H1 (cell line): ENCODE data around the gene VPS37D. TPM values are rescaled to one million over a fixed set of nuclear protein-coding genes. Genes with fewer than 3 reads are reported as not detected.

Experiments
- CTCF ChIA-PET: fragments of 300-600 bp; sonication (Branson Sonifier 250); formaldehyde crosslinking; loops from one replicate; lab custom pipeline; 2021; ENCODE audit not compliant: partially characterized antibody; lab: Charles Lee
- POLR2A ChIA-PET: fragments of 300-600 bp; sonication (Branson Sonifier 250); formaldehyde crosslinking; loops from one replicate; lab custom pipeline; 2021; ENCODE audit warnings: inconsistent platforms; ENCODE audit not compliant: partially characterized antibody; lab: Charles Lee
- DNase-seq, 2 experiments: peaks; one replicate each; pipeline versions ENCODE4 v3.0.0 to v3.0.0-alpha.2; 2010 to 2022; ENCODE audit warnings: low spot score in 2 of 2, low read depth in 1 of 2, mixed read lengths in 1 of 2
- FAIRE-seq: peaks from 2 replicates; lab custom pipeline; 2011; peaks lifted over from hg19 to GRCh38; lab: Jason Lieb, UNC
- H2AFZ ChIP-seq: 2 replicates; pipeline ENCODE4 v1.8.1; 2012; ENCODE audit warnings: low read length, inconsistent platforms
- H2AK5ac ChIP-seq: 2 replicates; pipeline ENCODE4 v1.6.1; 2013; ENCODE audit warnings: low read depth, low read length
- H2BK120ac ChIP-seq: replicated peaks from 2 replicates; pipeline ENCODE3; 2013; ENCODE audit warnings: low read depth, low read length, inconsistent platforms
- H2BK12ac ChIP-seq: 2 replicates; pipeline ENCODE4 v1.6.1; 2013; ENCODE audit warnings: low read depth, low read length
- H2BK15ac ChIP-seq: 2 replicates; pipeline ENCODE4 v1.6.1; 2013; ENCODE audit warnings: low read length
- H2BK20ac ChIP-seq: 2 replicates; pipeline ENCODE4 v1.6.1; 2013; ENCODE audit warnings: low read length
- H2BK5ac ChIP-seq: 2 replicates; pipeline ENCODE4 v1.6.1; 2013; ENCODE audit warnings: low read depth, low read length
- H3K14ac ChIP-seq: 2 replicates; pipeline ENCODE4 v1.6.1; 2013; ENCODE audit warnings: inconsistent platforms; ENCODE audit not compliant: insufficient read length
- H3K18ac ChIP-seq: 2 replicates; pipeline ENCODE4 v1.6.1; 2013; ENCODE audit warnings: low read length; ENCODE audit errors: extremely low read depth
- H3K23ac ChIP-seq: 2 replicates; pipeline ENCODE4 v1.6.1; 2013; ENCODE audit warnings: inconsistent platforms; ENCODE audit not compliant: insufficient read length
- H3K23me2 ChIP-seq: 2 replicates; pipeline ENCODE4 v1.6.1; 2013; ENCODE audit warnings: low read depth, low read length
- H3K27ac ChIP-seq: 2 replicates; pipeline ENCODE4 v1.6.1; 2011; ENCODE audit warnings: low read depth, low read length, inconsistent platforms
- H3K27me3 ChIP-seq, 4 experiments: replicated peaks in 1 of 4; 1 replicate in 1 of 4; 2 replicates in 3 of 4; pipeline versions ENCODE4 v1.6.1 to v1.8.1; 2011 to 2013; ENCODE audit warnings: low read length in 3 of 4, mild to moderate bottlenecking in 3 of 4, inconsistent platforms in 2 of 4, mixed read lengths in 2 of 4, moderate library complexity in 1 of 4; ENCODE audit not compliant: control insufficient read depth in 3 of 4, insufficient read depth in 3 of 4; ENCODE audit errors: extremely low read depth in 1 of 4
- H3K36me3 ChIP-seq, 4 experiments: 2 replicates each; pipeline versions ENCODE4 v1.6.1 to v1.8.1; 2011 to 2013; ENCODE audit warnings: mild to moderate bottlenecking in 4 of 4, low read length in 3 of 4, moderate library complexity in 2 of 4, control low read depth in 1 of 4, inconsistent platforms in 1 of 4; ENCODE audit not compliant: insufficient read depth in 4 of 4, control insufficient read depth in 2 of 4
- H3K4ac ChIP-seq: replicated peaks from 2 replicates; pipeline ENCODE3; 2013; ENCODE audit warnings: low read length, low read depth, mixed read lengths, inconsistent platforms; ENCODE audit not compliant: insufficient read length
- H3K4me1 ChIP-seq, 4 experiments: replicated peaks in 1 of 4; 1 replicate in 1 of 4; 2 replicates in 3 of 4; pipeline versions ENCODE4 v1.6.1 to v1.8.1; 2011 to 2013; ENCODE audit warnings: low read length in 3 of 4, inconsistent platforms in 2 of 4, mixed read lengths in 1 of 4; ENCODE audit not compliant: insufficient read depth in 4 of 4, control insufficient read depth in 3 of 4
- H3K4me2 ChIP-seq, 2 experiments: 2 replicates each; pipeline versions ENCODE4 v1.6.1 to v1.8.1; 2011 to 2013; ENCODE audit warnings: low read depth in 2 of 2, low read length in 2 of 2, control low read depth in 1 of 2, inconsistent platforms in 1 of 2, mild to moderate bottlenecking in 1 of 2; ENCODE audit not compliant: insufficient read depth in 1 of 2
- H3K4me3 ChIP-seq, 4 experiments: fragments of 200-600, 300-600 bp in 1 of 4; sonication (generic), shearing (Covaris generic), sonication (Bioruptor Twin) in 1 of 4; 2 replicates each; pipeline versions ENCODE4 v1.5.1 to v1.8.1; 2011 to 2016; ENCODE audit warnings: low read length in 4 of 4, low read depth in 3 of 4, control low read depth in 2 of 4, inconsistent platforms in 2 of 4, mild to moderate bottlenecking in 2 of 4, mixed read lengths in 1 of 4, moderate library complexity in 1 of 4; ENCODE audit not compliant: insufficient read depth in 2 of 4; ENCODE audit errors: extremely low read depth in 1 of 4
- H3K56ac ChIP-seq: replicated peaks from 2 replicates; pipeline ENCODE3; 2013; ENCODE audit warnings: low read depth, mild to moderate bottlenecking, mixed read lengths, low read length, inconsistent platforms; ENCODE audit not compliant: insufficient read length
- H3K79me1 ChIP-seq: 2 replicates; pipeline ENCODE4 v1.6.1; 2013; ENCODE audit warnings: low read depth, low read length, control low read depth
- H3K79me2 ChIP-seq, 2 experiments: 2 replicates each; pipeline versions ENCODE4 v1.6.1 to v1.8.1; 2012 to 2013; ENCODE audit warnings: low read length in 2 of 2, mild to moderate bottlenecking in 2 of 2, inconsistent platforms in 1 of 2; ENCODE audit not compliant: insufficient read depth in 2 of 2, control insufficient read depth in 1 of 2
- H3K9ac ChIP-seq, 4 experiments: replicated peaks in 1 of 4; 1 replicate in 1 of 4; 2 replicates in 3 of 4; pipeline versions ENCODE4 v1.6.1 to v1.8.1; 2011 to 2013; ENCODE audit warnings: low read depth in 3 of 4, low read length in 3 of 4, control low read depth in 2 of 4, mild to moderate bottlenecking in 2 of 4, moderate library complexity in 2 of 4, inconsistent platforms in 1 of 4; ENCODE audit errors: extremely low read depth in 1 of 4
- H3K9me3 ChIP-seq, 2 experiments: 2 replicates each; pipeline versions ENCODE4 v1.6.1 to v1.8.1; 2012 to 2013; ENCODE audit warnings: mild to moderate bottlenecking in 2 of 2, moderate library complexity in 2 of 2, control low read depth in 1 of 2, inconsistent platforms in 1 of 2, low read depth in 1 of 2, low read length in 1 of 2, mixed read lengths in 1 of 2; ENCODE audit not compliant: insufficient read depth in 2 of 2
- H4K20me1 ChIP-seq, 2 experiments: replicated peaks in 1 of 2; 2 replicates each; pipeline versions ENCODE3 to v1.8.1; 2011 to 2013; ENCODE audit warnings: inconsistent platforms in 2 of 2, low read length in 2 of 2, mild to moderate bottlenecking in 1 of 2; ENCODE audit not compliant: insufficient read depth in 2 of 2, control insufficient read depth in 1 of 2
- H4K5ac ChIP-seq: 2 replicates; pipeline ENCODE4 v1.6.1; 2013; ENCODE audit warnings: low read length, low read depth, mixed read lengths, inconsistent platforms; ENCODE audit not compliant: insufficient read length
- H4K8ac ChIP-seq: 2 replicates; pipeline ENCODE4 v1.8.0; 2013; ENCODE audit warnings: mild to moderate bottlenecking, moderate library complexity, low read length, inconsistent platforms; ENCODE audit not compliant: insufficient read depth; ENCODE audit errors: extremely low read depth
- H4K91ac ChIP-seq: replicated peaks from 2 replicates; pipeline ENCODE3; 2013; ENCODE audit warnings: low read length, mixed read lengths, inconsistent platforms; ENCODE audit not compliant: insufficient read length
- BRCA1 ChIP-seq: IDR thresholded peaks from 2 replicates; pipeline ENCODE4 v1.6.1; 2012; ENCODE audit warnings: low read depth, low read length, improper control_type of control experiment
- GABPA ChIP-seq: IDR thresholded peaks from 2 replicates; pipeline ENCODE4 v1.6.1; 2011; ENCODE audit warnings: mild to moderate bottlenecking, low read length, moderate library complexity, borderline replicate concordance; ENCODE audit not compliant: insufficient read depth
- KDM5A ChIP-seq: fragments of 200-600 bp; IDR thresholded peaks from 2 replicates; pipeline ENCODE4 v1.7.1; 2012; ENCODE audit warnings: mild to moderate bottlenecking, low read length, inconsistent platforms, mixed read lengths
- POLR2A ChIP-seq, 2 experiments: IDR thresholded peaks; 1 replicate in 1 of 2; 2 replicates in 1 of 2; pipeline ENCODE4 v1.6.1; 2011; ENCODE audit warnings: low read depth in 2 of 2, low read length in 2 of 2, mild to moderate bottlenecking in 2 of 2; ENCODE audit errors: control extremely low read depth in 1 of 2
- SP2 ChIP-seq: IDR thresholded peaks from 2 replicates; pipeline ENCODE4 v1.6.1; 2012; ENCODE audit warnings: mild to moderate bottlenecking, low read length, inconsistent platforms
- WGBS, 2 experiments: shearing (Covaris generic) in 1 of 2; methylation state at CpG; one replicate each; pipeline versions ENCODE4 v1.1.6 to v1.1.7; 2013 to 2015; ENCODE audit warnings: low lambda C conversion rate in 2 of 2, mixed read lengths in 2 of 2, inconsistent platforms in 1 of 2, low coverage in 1 of 2, missing lambda C conversion rate in 1 of 2; ENCODE audit not compliant: insufficient replicate concordance in 2 of 2, insufficient coverage in 1 of 2, insufficient read length in 1 of 2; ENCODE audit errors: extremely low coverage in 1 of 2, missing lambda C conversion rate in 1 of 2; 5-methylcytosine and 5-hydroxymethylcytosine counted together
- polyA plus RNA-seq, 7 experiments: library from polyadenylated mRNA; depleted of rRNA in 3 of 7; stranded (reverse) in 5 of 7; unstranded in 2 of 7; fragments of >200 nt in 5 of 7; fragments of 200-250 nt in 2 of 7; gene quantifications; 1 replicate in 5 of 7; 2 replicates in 1 of 7; 4 replicates in 1 of 7; pipeline versions ENCODE4 v1.2.1 to v1.2.3, GENCODE V29; 2011 to 2013; ENCODE audit warnings: missing spikeins in 2 of 7, mixed read lengths in 2 of 7
- total RNA-seq: library from RNA; stranded (reverse); fragmentation: NEBNext Ultra II Directional; extraction: Animal tissue kit (Norgen Biotek cat#: 25700); gene quantifications from 2 replicates; pipeline ENCODE4 v1.2.1, GENCODE V29; 2021

VPS37D gene
- total and polyA plus RNA-seq, 2 of the 8 experiments (the other 6 are each of a cell fraction or from before 2014, with no cell fraction given), result 3.4 to 5.0 TPM

DNA sequence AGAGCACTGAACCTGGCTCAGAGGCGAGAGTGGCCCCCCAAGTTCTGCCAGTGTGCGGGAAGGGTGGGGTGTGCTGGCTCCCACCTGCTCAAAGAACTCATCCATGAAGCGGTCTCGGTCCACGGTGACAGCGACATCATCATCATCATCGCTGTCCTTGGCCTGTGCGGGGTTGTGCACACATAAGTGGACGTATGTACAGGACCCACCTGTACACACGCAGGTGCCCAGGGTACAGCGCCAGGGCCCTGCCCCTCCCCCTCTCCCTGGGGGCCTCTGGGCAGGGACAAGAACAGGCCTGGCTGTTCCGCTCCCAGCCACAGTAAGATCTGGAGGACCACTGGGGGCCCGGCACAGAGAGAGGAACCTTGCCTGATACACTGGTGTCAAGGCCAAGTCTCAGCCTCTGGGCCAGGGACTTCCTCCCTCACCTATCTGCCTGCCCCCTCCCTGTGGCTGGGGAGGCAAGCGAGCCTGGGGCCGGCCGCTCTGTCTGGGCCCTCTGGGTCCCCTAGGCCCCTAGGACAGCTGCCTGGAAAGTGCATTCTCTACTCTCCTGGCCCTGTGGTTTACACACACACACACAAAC, 41.4 kb downstream of the VPS37D start:
- ChIA-PET CTCF (interaction anchor here (1.0 to 9.7 kb wide), 5 partner anchors 8 to 102 kb away, joined by 3 to 130 read pairs (median 4); no protein-coding TSS in a partner anchor), POLR2A (interaction anchor here (0.7 to 2.4 kb wide), 4 partner anchors 8 to 88 kb away, joined by 3 to 7 read pairs (median 4); no protein-coding TSS in a partner anchor)
- Histone ChIP-seq H3K36me3 (no peaks in the 10 kb centered on the region), H2BK5ac (no peak overlapping the region), H3K18ac (no peak overlapping the region), H3K9me3 (no peaks in the 10 kb centered on the region), H4K20me1 (peaks cover 3 to 8% of the 10 kb centered on the region in 2 experiments), H3K4me1 (peaks cover 0 to 10% (median 6%) of the 10 kb centered on the region in 4 experiments; a peak in 6 of 7 replicates), H3K79me1 (peaks cover 3% of the 10 kb centered on the region), H3K56ac (no peak overlapping the region), H3K23me2 (no peaks in the 10 kb centered on the region), H3K4me2 (no peak overlapping the region), H3K27ac (no peak overlapping the region), H2AFZ (no peak overlapping the region), H2BK20ac (no peak overlapping the region), H2BK120ac (no peak overlapping the region), H4K8ac (peak overlapping the region; percentile 2; the same call in 1 of the 2 replicates), H3K9ac (no peak overlapping the region), H3K4ac (no peak overlapping the region), H3K4me3 (no peak overlapping the region), H3K23ac (no peak overlapping the region), H4K91ac (no peak overlapping the region), H3K14ac (no peak overlapping the region), H2AK5ac (no peak overlapping the region), H3K27me3 (no peaks in the 10 kb centered on the region; a peak in 1 of 7 replicates), H4K5ac (no peak overlapping the region), H2BK15ac (no peak overlapping the region), H3K79me2 (no peaks in the 10 kb centered on the region), H2BK12ac (no peak overlapping the region)
- 91% methylated on average over 16 of the region's 16 CpGs; no CpG with 5 or more reads in 1 of the 2 experiments for WGBS, 2 experiments
- TF ChIP-seq POLR2A (IDR thresholded peaks at IDR 0.05; ENCODE audit: control extremely low read depth in 1 of 2, low read depth in 2 of 2, low read length in 2 of 2) (no peak), SP2 (no peak), BRCA1 (no peak), KDM5A (no peak), GABPA (no peak)
- FAIRE-seq (no peak), DNase-seq (no peak)
